ENCODE data around the gene FEZ2. TPM values are rescaled to one million over a fixed set of nuclear protein-coding genes. Genes with fewer than 3 reads are reported as not detected.
A peak's percentile ranks its signal among the peaks of the same experiment; 100 is the strongest.

FEZ2 gene
- polyA plus RNA-seq, 2 of the 4 experiments (the other 2 are of a cell fraction): 52.5 to 124 TPM

DNA sequence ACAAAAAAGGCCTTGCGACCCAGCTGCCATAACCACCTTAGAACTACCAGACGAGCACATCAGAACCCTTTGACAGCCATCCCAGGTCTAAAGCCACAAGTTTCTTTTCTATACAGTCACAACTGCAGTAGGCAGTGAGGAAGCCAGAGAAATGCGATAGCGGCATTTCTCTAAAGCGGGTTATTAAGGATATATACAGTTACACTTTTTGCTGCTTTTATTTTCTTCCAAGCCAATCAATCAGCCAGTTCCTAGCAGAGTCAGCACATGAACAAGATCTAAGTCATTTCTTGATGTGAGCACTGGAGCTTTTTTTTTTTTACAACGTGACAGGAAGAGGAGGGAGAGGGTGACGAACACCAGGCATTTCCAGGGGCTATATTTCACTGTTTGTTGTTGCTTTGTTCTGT, 48.8 kb downstream of the FEZ2 start:
- Histone ChIP-seq H3K4me3 (no peak overlapping the region), H3K4me1 (peaks cover 16% of the 10 kb centered on the region), H3K4me2 (no peak overlapping the region), H3K9me3 (no peaks in the 10 kb centered on the region), H3K27ac (0 out of 6 replicates have a peak overlapping the region, but pooled peaks of 1 of the 2 experiments have one; percentile 1)
- WGBS (ENCODE audit: missing lambda C conversion rate): 84% methylated on average over 7 of the region's 7 CpGs
- TF ChIP-seq HES2 (IDR thresholded peaks at IDR 0.05) (no peak), HOXA7 (CRISPR knock-in tag; IDR thresholded peaks at IDR 0.05) (no peak), EHMT2 (IDR thresholded peaks at IDR 0.05; ENCODE audit: low read depth) (no peak)
- FAIRE-seq: no peak
- ATAC-seq: no peak
- no peak for DNase-seq (ENCODE audit: low read depth in 1 of 2, low spot score in 1 of 2)
- POLR2A ChIA-PET: no interaction called here
- CTCF ChIA-PET: interaction anchor here (1.2 to 4.5 kb wide), 2 partner anchors 12 to 115 kb away, joined by 3 to 18 read pairs; no protein-coding TSS in a partner anchor

DNA sequence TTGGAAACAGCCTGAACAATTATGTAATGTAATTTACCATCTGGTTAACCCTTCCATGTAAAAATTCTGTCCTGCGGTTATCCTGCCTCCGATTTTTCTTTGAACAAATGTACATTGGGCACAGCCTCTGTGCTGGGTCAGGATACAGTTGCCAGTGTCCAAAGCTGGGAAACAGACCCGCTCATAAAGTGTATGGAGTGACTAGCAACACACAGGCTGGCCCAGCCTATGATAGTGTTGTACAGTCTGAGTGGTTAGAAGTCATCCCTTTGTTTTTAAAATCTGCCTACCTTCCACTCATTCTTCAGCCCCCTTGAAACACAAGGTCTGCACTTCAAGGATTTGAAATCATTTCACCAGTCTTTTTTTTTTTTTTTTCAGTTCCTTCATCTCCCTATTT, 50.1 kb downstream of the FEZ2 start:
- H3K9me3 ChIP-seq: no peaks in the 10 kb centered on the region
- peaks cover 16% of the 10 kb centered on the region for H3K4me1 ChIP-seq
- H3K4me2 ChIP-seq: no peak overlapping the region
- TF ChIP-seq PBX3 (IDR thresholded peaks at IDR 0.05) (no peak), CBX2 (IDR thresholded peaks at IDR 0.05; ENCODE audit: borderline replicate concordance, low read depth) (no peak), HEYL (CRISPR knock-in tag; IDR thresholded peaks at IDR 0.05) (no peak), FOXS1 (CRISPR knock-in tag; IDR thresholded peaks at IDR 0.05) (no peak)
- TF ChIP-seq, protein P1, sequence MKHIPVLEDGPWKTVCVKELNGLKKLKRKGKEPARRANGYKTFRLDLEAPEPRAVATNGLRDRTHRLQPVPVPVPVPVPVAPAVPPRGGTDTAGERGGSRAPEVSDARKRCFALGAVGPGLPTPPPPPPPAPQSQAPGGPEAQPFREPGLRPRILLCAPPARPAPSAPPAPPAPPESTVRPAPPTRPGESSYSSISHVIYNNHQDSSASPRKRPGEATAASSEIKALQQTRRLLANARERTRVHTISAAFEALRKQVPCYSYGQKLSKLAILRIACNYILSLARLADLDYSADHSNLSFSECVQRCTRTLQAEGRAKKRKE (CRISPR knock-in tag; IDR thresholded peaks at IDR 0.05; ENCODE audit: low read depth): no peak
- CTCF ChIA-PET: interaction anchor here (0.5 to 4.5 kb wide), 2 partner anchors 69 to 117 kb away, joined by 3 to 18 read pairs; no protein-coding TSS in a partner anchor
- FAIRE-seq: no peak
- POLR2A ChIA-PET: no interaction called here
- 83% methylated on average over 3 of the region's 3 CpGs for WGBS (ENCODE audit: missing lambda C conversion rate)
- no peak overlapping the region for H3K4me3 ChIP-seq
- H3K27ac ChIP-seq: no peak overlapping the region
- peak; percentile 32 to 54; a peak in 3 of 6 replicates for ATAC-seq
- DNase-seq (ENCODE audit: low read depth in 1 of 2, low spot score in 1 of 2): no peak

DNA sequence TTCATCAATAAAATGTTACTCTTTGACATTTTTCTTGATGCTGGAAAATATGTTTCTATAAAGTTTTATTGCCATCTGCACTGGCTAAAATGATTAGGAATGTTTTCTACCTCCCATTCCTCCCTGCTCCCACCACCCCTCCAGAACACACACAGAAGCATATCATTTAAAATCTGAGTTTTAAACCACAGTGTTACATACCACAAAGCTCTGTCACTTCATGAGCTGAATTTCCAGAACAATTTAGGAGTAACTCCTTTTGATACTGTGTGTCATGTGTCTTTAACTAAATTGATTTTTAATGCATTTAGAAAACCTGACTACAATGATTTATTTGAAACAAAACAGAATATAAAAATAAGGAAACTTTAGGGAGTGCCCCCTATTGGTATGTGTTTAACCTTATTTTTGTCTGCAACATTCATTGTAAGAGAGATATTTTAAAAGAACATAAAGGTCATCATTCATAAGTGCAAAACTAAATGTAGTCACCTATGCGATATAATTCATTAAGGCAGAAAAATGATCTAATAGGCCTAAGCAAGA, 52.0 kb downstream of the FEZ2 start:
- H3K4me2 ChIP-seq: no peak overlapping the region
- no peaks in the 10 kb centered on the region for H3K9me3 ChIP-seq
- no peak for FAIRE-seq
- H3K4me1 ChIP-seq: peaks cover 16% of the 10 kb centered on the region
- no peak overlapping the region for H3K27ac ChIP-seq
- 40% methylated on average over 1 of the region's 1 CpG for WGBS (ENCODE audit: missing lambda C conversion rate)
- CTCF ChIA-PET: interaction anchor here (0.8 to 2.1 kb wide), 6 partner anchors 9 to 193 kb away, joined by 3 to 7 read pairs (median 4); no protein-coding TSS in a partner anchor
- TF ChIP-seq CTCF (IDR thresholded peaks at IDR 0.05): peak; percentile 40; the same call in 2 of the 3 replicates
- TF ChIP-seq JUNB (IDR thresholded peaks at IDR 0.05): no peak
- no peak for TF ChIP-seq HOXA7 (CRISPR knock-in tag; IDR thresholded peaks at IDR 0.05)
- POLR2A ChIA-PET: no interaction called here
- no peak for ATAC-seq
- no peak for DNase-seq (ENCODE audit: low read depth in 1 of 2, low spot score in 1 of 2)
- H3K4me3 ChIP-seq: no peak overlapping the region

- ChIA-PET POLR2A (interaction anchor here (0.5 kb wide), 1 partner anchor 364 kb away, joined by 3 read pairs; no protein-coding TSS in a partner anchor), CTCF (interaction anchor here (0.8 to 2.3 kb wide), 8 partner anchors 12 to 192 kb away, joined by 3 to 7 read pairs (median 4); no protein-coding TSS in a partner anchor)
- no peak overlapping the region for H3K4me3 ChIP-seq
- H3K4me1 ChIP-seq: peaks cover 16% of the 10 kb centered on the region
- H3K27ac ChIP-seq: no peak overlapping the region
- peak in 1 of 2 experiments; percentile 39 for DNase-seq (ENCODE audit: low read depth in 1 of 2, low spot score in 1 of 2)
- 73% methylated on average over 6 of the region's 6 CpGs for WGBS (ENCODE audit: missing lambda C conversion rate)
- FAIRE-seq: no peak
- ATAC-seq: peak in 1 of 2 experiments; percentile 43; a peak in 3 of 6 replicates
- no peaks in the 10 kb centered on the region for H3K9me3 ChIP-seq
- H3K4me2 ChIP-seq: no peak overlapping the region
- TF ChIP-seq GATA3 (IDR thresholded peaks at IDR 0.05; ENCODE audit: borderline replicate concordance): no peak
- peak; percentile 42 for TF ChIP-seq CTCF (IDR thresholded peaks at IDR 0.05)
- TF ChIP-seq RAD21 (conservative IDR thresholded peaks at IDR 0.05 in 1 of 2, IDR thresholded peaks at IDR 0.05 in 1 of 2): peak in 1 of 2 experiments; percentile 44; a peak in 3 of 5 replicates
- no peak for TF ChIP-seq HOXA7 (CRISPR knock-in tag; IDR thresholded peaks at IDR 0.05)
- no peak for TF ChIP-seq EP300 (IDR thresholded peaks at IDR 0.05)
- TF ChIP-seq, protein P2, sequence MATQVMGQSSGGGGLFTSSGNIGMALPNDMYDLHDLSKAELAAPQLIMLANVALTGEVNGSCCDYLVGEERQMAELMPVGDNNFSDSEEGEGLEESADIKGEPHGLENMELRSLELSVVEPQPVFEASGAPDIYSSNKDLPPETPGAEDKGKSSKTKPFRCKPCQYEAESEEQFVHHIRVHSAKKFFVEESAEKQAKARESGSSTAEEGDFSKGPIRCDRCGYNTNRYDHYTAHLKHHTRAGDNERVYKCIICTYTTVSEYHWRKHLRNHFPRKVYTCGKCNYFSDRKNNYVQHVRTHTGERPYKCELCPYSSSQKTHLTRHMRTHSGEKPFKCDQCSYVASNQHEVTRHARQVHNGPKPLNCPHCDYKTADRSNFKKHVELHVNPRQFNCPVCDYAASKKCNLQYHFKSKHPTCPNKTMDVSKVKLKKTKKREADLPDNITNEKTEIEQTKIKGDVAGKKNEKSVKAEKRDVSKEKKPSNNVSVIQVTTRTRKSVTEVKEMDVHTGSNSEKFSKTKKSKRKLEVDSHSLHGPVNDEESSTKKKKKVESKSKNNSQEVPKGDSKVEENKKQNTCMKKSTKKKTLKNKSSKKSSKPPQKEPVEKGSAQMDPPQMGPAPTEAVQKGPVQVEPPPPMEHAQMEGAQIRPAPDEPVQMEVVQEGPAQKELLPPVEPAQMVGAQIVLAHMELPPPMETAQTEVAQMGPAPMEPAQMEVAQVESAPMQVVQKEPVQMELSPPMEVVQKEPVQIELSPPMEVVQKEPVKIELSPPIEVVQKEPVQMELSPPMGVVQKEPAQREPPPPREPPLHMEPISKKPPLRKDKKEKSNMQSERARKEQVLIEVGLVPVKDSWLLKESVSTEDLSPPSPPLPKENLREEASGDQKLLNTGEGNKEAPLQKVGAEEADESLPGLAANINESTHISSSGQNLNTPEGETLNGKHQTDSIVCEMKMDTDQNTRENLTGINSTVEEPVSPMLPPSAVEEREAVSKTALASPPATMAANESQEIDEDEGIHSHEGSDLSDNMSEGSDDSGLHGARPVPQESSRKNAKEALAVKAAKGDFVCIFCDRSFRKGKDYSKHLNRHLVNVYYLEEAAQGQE (IDR thresholded peaks at IDR 0.05): no peak; the same call in 1 of the 2 replicates
- no peak for TF ChIP-seq POLR2AphosphoS2 (conservative IDR thresholded peaks at IDR 0.05; ENCODE audit: low read length)
Observed at GRCh38 chr2:36544638-36545338, 53.2 kb downstream of the FEZ2 start.

All from A549 (cell line).